Suprapubic skin (tissue), 4 donors: ENCODE data around the gene MCRIP2. TPM values are rescaled to one million over a fixed set of nuclear protein-coding genes. Genes with fewer than 3 reads are reported as not detected.

Source experiments
- DNase-seq, 2 donors: peaks; one replicate each; pipeline ENCODE4 v3.0.0-alpha.2; 2019; ENCODE audit warnings: low spot score in 2 of 2
- H3K27ac ChIP-seq: fragments of 200-600 bp; sonication (generic); one replicate; pipeline ENCODE4 v1.5.1; 2019
- H3K27me3 ChIP-seq: fragments of 200-600 bp; sonication (generic); one replicate; pipeline ENCODE4 v1.5.1; 2019
- H3K36me3 ChIP-seq: fragments of 200-600 bp; sonication (generic); one replicate; pipeline ENCODE4 v1.5.1; 2019
- H3K4me1 ChIP-seq: fragments of 200-600 bp; sonication (generic); one replicate; pipeline ENCODE4 v1.5.1; 2019
- H3K4me3 ChIP-seq: fragments of 200-600 bp; sonication (generic); one replicate; pipeline ENCODE4 v1.5.1; 2019; ENCODE audit warnings: mild to moderate bottlenecking
- H3K9me3 ChIP-seq: fragments of 200-600 bp; sonication (generic); one replicate; pipeline ENCODE4 v1.5.1; 2019
- CTCF ChIP-seq, 2 donors: fragments of 200-600 bp in 1 of 2; fragments of 450-650 bp in 1 of 2; sonication (generic) in 1 of 2; IDR thresholded peaks; one replicate each; pipeline ENCODE4 v1.5.1; 2016 to 2019; ENCODE audit warnings: antibody characterized with exemption in 2 of 2, mild to moderate bottlenecking in 1 of 2, moderate library complexity in 1 of 2
- EP300 ChIP-seq: sonication (generic); formaldehyde crosslinking; IDR thresholded peaks from one replicate; pipeline ENCODE4 v1.6.1; 2017; ENCODE audit warnings: antibody characterized with exemption
- POLR2A ChIP-seq, 2 donors: fragments of 450-650 bp; IDR thresholded peaks; one replicate each; pipeline ENCODE4 v1.6.1; 2017; ENCODE audit warnings: antibody characterized with exemption in 2 of 2, mild to moderate bottlenecking in 2 of 2, moderate library complexity in 2 of 2
- POLR2AphosphoS5 ChIP-seq, 3 donors: sonication (generic); formaldehyde crosslinking; IDR thresholded peaks; one replicate each; pipeline ENCODE4 v1.6.1; 2017; ENCODE audit warnings: antibody characterized with exemption in 3 of 3
- WGBS: methylation state at CpG from one replicate; pipeline ENCODE4 v1.1.5; 2018; 5-methylcytosine and 5-hydroxymethylcytosine counted together
- total RNA-seq, 4 donors: library from RNA; depleted of rRNA; stranded (reverse); fragments of >200 nt; gene quantifications; one replicate each; pipeline ENCODE4 v1.1.0, GENCODE V29; 2016

MCRIP2 gene
- total RNA-seq, 4 donors from 2014 or later: 10.3 to 29.8 (median 24.2) TPM

- H3K4me3 ChIP-seq: peak overlapping the region; percentile 95
- no peak for DNase-seq
- H3K27ac ChIP-seq: no peak overlapping the region
- H3K4me1 ChIP-seq: peaks cover 35% of the 10 kb centered on the region
- H3K9me3 ChIP-seq: no peaks in the 10 kb centered on the region
- WGBS: 68% methylated on average over 6 of the region's 7 CpGs
- no peaks in the 10 kb centered on the region for H3K27me3 ChIP-seq
- no peak for TF ChIP-seq POLR2AphosphoS5 (IDR thresholded peaks at IDR 0.05)
- TF ChIP-seq CTCF (IDR thresholded peaks at IDR 0.05): no peak
- TF ChIP-seq POLR2A (IDR thresholded peaks at IDR 0.05): no peak
- no peak for TF ChIP-seq EP300
- H3K36me3 ChIP-seq: peaks cover 18% of the 10 kb centered on the region
Measured at GRCh38 chr16:634996-635395, 6.6 kb upstream of the MCRIP2 start.

- peaks cover 28% of the 10 kb centered on the region for H3K4me1 ChIP-seq
- H3K9me3 ChIP-seq: no peaks in the 10 kb centered on the region
- H3K4me3 ChIP-seq: peak overlapping the region; percentile 95
- TF ChIP-seq POLR2A (IDR thresholded peaks at IDR 0.05): no peak
- no peak for TF ChIP-seq EP300
- no peak for TF ChIP-seq POLR2AphosphoS5 (IDR thresholded peaks at IDR 0.05)
- no peak for TF ChIP-seq CTCF (IDR thresholded peaks at IDR 0.05)
- H3K36me3 ChIP-seq: peaks cover 18% of the 10 kb centered on the region
- H3K27ac ChIP-seq: peak overlapping the region; percentile 95
- H3K27me3 ChIP-seq: no peaks in the 10 kb centered on the region
- DNase-seq: no peak
- no CpG with 5 or more reads among the region's 55 CpGs for WGBS
Measured at GRCh38 chr16:635573-636205, 5.9 kb upstream of the MCRIP2 start.

GRCh38 chr16:636206-637080 is 5.2 kb upstream of the MCRIP2 start, which contains the start of gene METTL26:
TSS of gene METTL26 (minus strand) at chr16:636305. CDS start at chr16:636290, 15 bp downstream.
- WGBS: 0% methylated on average over 36 of the region's 91 CpGs
- Histone ChIP-seq H3K36me3 (peaks cover 18% of the 10 kb centered on the region), H3K4me1 (peaks cover 27% of the 10 kb centered on the region), H3K27ac (peak within 1 kb of the TSS; percentile 95), H3K9me3 (no peaks in the 10 kb centered on the region), H3K4me3 (peak within 1 kb of the TSS; percentile 95), H3K27me3 (no peaks in the 10 kb centered on the region)
- TF ChIP-seq POLR2AphosphoS5 (IDR thresholded peaks at IDR 0.05) (peak; percentile 31 to 95 (median 76)), EP300 (no peak)
- DNase-seq: peak; percentile 97 to 98

GRCh38 chr16:637081-638018 is 4.3 kb upstream of the MCRIP2 start:
- H3K36me3 ChIP-seq: peaks cover 18% of the 10 kb centered on the region
- H3K27me3 ChIP-seq: no peaks in the 10 kb centered on the region
- H3K9me3 ChIP-seq: no peaks in the 10 kb centered on the region
- WGBS: 68% methylated on average over 13 of the region's 53 CpGs
- H3K4me1 ChIP-seq: peaks cover 35% of the 10 kb centered on the region
- H3K4me3 ChIP-seq: peak overlapping the region; percentile 95
- TF ChIP-seq CTCF (IDR thresholded peaks at IDR 0.05): no peak
- no peak for TF ChIP-seq EP300
- TF ChIP-seq POLR2A (IDR thresholded peaks at IDR 0.05): no peak
- no peak for TF ChIP-seq POLR2AphosphoS5 (IDR thresholded peaks at IDR 0.05)
- DNase-seq: peak in 1 of 2 donors; percentile 98
- peak overlapping the region; percentile 95 for H3K27ac ChIP-seq

GRCh38 chr16:638034-638543 is 3.5 kb upstream of the MCRIP2 start:
- DNase-seq: no peak
- WGBS: 94% methylated on average over 4 of the region's 15 CpGs
- Histone ChIP-seq H3K4me1 (peaks cover 42% of the 10 kb centered on the region), H3K27me3 (no peaks in the 10 kb centered on the region), H3K27ac (no peak overlapping the region), H3K9me3 (no peaks in the 10 kb centered on the region), H3K4me3 (no peak overlapping the region), H3K36me3 (peaks cover 16% of the 10 kb centered on the region)
- no peak for TF ChIP-seq POLR2AphosphoS5 (IDR thresholded peaks at IDR 0.05)
- TF ChIP-seq EP300: no peak
- no peak for TF ChIP-seq POLR2A (IDR thresholded peaks at IDR 0.05)
- no peak for TF ChIP-seq CTCF (IDR thresholded peaks at IDR 0.05)
